ENCODE results near the gene CFAP221. TPM values are rescaled to one million over a fixed set of nuclear protein-coding genes. Genes with fewer than 3 reads are reported as not detected.

Gene CFAP221
- total and polyA plus RNA-seq, 2 donors (not counting 3 experiments of a cell fraction or from before 2014, with no cell fraction given): 0.06 TPM; not detected in 1

GRCh38 chr2:119592436-119592835 is 48.2 kb downstream of the CFAP221 start:
- Histone ChIP-seq H3K27ac (ENCODE audit: insufficient read depth, low read depth, low read length) (no peak overlapping the region), H3K9me3 (replicated peaks; ENCODE audit: control insufficient read depth, insufficient read depth, low read length) (no peaks in the 10 kb centered on the region), H3K79me2 (ENCODE audit: control insufficient read depth, insufficient read depth, low read length) (no peaks in the 10 kb centered on the region), H3K36me3 (ENCODE audit: control insufficient read depth in 2 of 2, extremely low read depth in 1 of 2, insufficient read depth in 2 of 2, low read length in 2 of 2) (no peaks in the 10 kb centered on the region), H3K4me3 (replicated peaks in 1 of 3; ENCODE audit: insufficient read depth in 1 of 3, low read depth in 1 of 3, low read length in 3 of 3) (no peak overlapping the region), H3K9ac (replicated peaks; ENCODE audit: extremely low read depth, insufficient read depth, low read length) (no peak overlapping the region), H2AFZ (ENCODE audit: low read depth, low read length) (no peak overlapping the region), H3K9me1 (replicated peaks; ENCODE audit: control insufficient read depth, extremely low read depth, insufficient read depth, low read length) (no peaks in the 10 kb centered on the region), H3K4me1 (ENCODE audit: control insufficient read depth, extremely low read depth, insufficient read depth, low read length) (no peaks in the 10 kb centered on the region), H3K27me3 (ENCODE audit: control insufficient read depth in 2 of 2, insufficient read depth in 2 of 2, low read length in 2 of 2) (peaks cover 0 to 5% of the 10 kb centered on the region in 2 experiments), H4K20me1 (replicated peaks; ENCODE audit: control insufficient read depth, extremely low read depth, insufficient read depth, low read length) (no peaks in the 10 kb centered on the region), H3K4me2 (ENCODE audit: insufficient read depth, low read length) (no peak overlapping the region)
- ChIA-PET CTCF (no interaction called here), POLR2A (no interaction called here)
- FAIRE-seq: no peak
- no peak for DNase-seq (ENCODE audit: low read depth, low spot score)
- TF ChIP-seq JUN (IDR thresholded peaks at IDR 0.05; ENCODE audit: borderline replicate concordance, insufficient read depth, insufficient read length, low read depth): no peak
- no peak for TF ChIP-seq MYC (IDR thresholded peaks at IDR 0.05; ENCODE audit: low read depth, low read length)
- no peak for TF ChIP-seq MAX (IDR thresholded peaks at IDR 0.05; ENCODE audit: insufficient read depth, insufficient read length)
- no peak for TF ChIP-seq FOS (IDR thresholded peaks at IDR 0.05; ENCODE audit: borderline replicate concordance, insufficient read depth, low read length)
- TF ChIP-seq POLR2A (IDR thresholded peaks at IDR 0.05; ENCODE audit: low read depth, low read length): no peak
- TF ChIP-seq POLR2AphosphoS5 (IDR thresholded peaks at IDR 0.05; ENCODE audit: insufficient read depth, low read depth, low read length): no peak
- no peak for TF ChIP-seq EZH2 (IDR thresholded peaks at IDR 0.05; ENCODE audit: borderline replicate concordance, low read depth, low read length, severe bottlenecking)
- TF ChIP-seq GATA2 (IDR thresholded peaks at IDR 0.05; ENCODE audit: insufficient read depth, insufficient read length, low read depth, low read length): no peak
- no peak for TF ChIP-seq CTCF (IDR thresholded peaks at IDR 0.05; ENCODE audit: extremely low read depth in 1 of 2, insufficient read depth in 1 of 2, low read depth in 1 of 2, low read length in 2 of 2)
- dilution Hi-C loops (cut with MboI; ENCODE audit: extremely low pct_ligation_motif_present, low sequenced_read_pairs): no loop called here
- BruUV-seq (replicated peaks): no TSS peak
- intact Hi-C loops (cut with micrococcal nuclease): no loop called here

Measured in endothelial cell of umbilical vein (primary cell).